ENCODE data around the gene TCP10L. TPM values are rescaled to one million over a fixed set of nuclear protein-coding genes. Genes with fewer than 3 reads are reported as not detected.

The TCP10L gene
- total RNA-seq, 4 donors from 2014 or later: 0.19 to 5.6 TPM; not detected in 2

DNA sequence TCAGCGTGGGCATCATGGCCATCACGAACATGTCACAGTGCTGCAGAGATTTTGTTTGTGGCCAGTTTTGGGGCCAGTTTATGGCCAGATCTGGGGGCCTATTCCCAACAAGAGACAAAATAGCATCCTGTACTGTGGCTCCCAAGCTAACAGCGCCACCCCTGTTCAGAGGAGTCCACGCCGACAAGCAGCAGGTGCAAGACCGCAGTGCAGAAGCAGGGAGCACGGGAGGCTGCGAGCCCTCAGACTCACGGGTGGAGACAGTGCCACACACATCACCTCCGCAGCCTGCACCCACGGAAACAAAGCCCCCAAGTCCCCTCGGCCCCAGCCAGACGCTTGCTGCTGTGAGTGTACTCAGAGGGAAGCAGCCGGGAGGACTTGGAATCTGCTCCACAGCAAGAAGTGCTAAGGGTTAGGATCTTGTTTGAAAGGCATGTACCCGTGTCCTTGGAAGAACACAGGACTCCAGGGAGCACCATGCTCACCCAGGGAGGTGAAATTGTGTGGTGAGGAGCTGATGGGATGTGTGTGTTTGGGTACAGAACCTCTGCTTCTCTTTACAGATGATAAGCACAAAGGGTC is 7.1 kb downstream of the TCP10L start:
- Histone ChIP-seq H3K27me3 (no peaks in the 10 kb centered on the region), H3K36me3 (no peaks in the 10 kb centered on the region), H3K4me1 (peaks cover 0 to under 1% (median 0%) of the 10 kb centered on the region in 3 donors), H3K27ac (no peak overlapping the region), H3K9me3 (no peaks in the 10 kb centered on the region), H3K4me3 (no peak overlapping the region)
- WGBS, 2 donors: 43 to 44% methylated on average over 3 to 7 of the region's 15 CpGs
- no peak for TF ChIP-seq POLR2A (IDR thresholded peaks at IDR 0.05)
- TF ChIP-seq, protein P1, sequence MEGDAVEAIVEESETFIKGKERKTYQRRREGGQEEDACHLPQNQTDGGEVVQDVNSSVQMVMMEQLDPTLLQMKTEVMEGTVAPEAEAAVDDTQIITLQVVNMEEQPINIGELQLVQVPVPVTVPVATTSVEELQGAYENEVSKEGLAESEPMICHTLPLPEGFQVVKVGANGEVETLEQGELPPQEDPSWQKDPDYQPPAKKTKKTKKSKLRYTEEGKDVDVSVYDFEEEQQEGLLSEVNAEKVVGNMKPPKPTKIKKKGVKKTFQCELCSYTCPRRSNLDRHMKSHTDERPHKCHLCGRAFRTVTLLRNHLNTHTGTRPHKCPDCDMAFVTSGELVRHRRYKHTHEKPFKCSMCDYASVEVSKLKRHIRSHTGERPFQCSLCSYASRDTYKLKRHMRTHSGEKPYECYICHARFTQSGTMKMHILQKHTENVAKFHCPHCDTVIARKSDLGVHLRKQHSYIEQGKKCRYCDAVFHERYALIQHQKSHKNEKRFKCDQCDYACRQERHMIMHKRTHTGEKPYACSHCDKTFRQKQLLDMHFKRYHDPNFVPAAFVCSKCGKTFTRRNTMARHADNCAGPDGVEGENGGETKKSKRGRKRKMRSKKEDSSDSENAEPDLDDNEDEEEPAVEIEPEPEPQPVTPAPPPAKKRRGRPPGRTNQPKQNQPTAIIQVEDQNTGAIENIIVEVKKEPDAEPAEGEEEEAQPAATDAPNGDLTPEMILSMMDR (IDR thresholded peaks at IDR 0.05): peak in 2 of 6 experiments; percentile 18 to 43
- intact Hi-C loops (cut with DNase I): no loop called here
- DNase-seq: no peak

GRCh38 chr21:32576011-32576410 is 9.3 kb downstream of the TCP10L start:
- no peak overlapping the region for H3K4me3 ChIP-seq
- intact Hi-C loops (cut with DNase I): no loop called here
- no peaks in the 10 kb centered on the region for H3K36me3 ChIP-seq
- no peaks in the 10 kb centered on the region for H3K9me3 ChIP-seq
- 87 to 92% methylated on average over 8 to 9 of the region's 11 CpGs for WGBS, 2 donors
- no peaks in the 10 kb centered on the region for H3K27me3 ChIP-seq
- DNase-seq: no peak
- TF ChIP-seq, protein P1 (IDR thresholded peaks at IDR 0.05): no peak
- no peak for TF ChIP-seq POLR2A (IDR thresholded peaks at IDR 0.05)
- no peak overlapping the region for H3K27ac ChIP-seq
- peaks cover 0 to 11% (median 0%) of the 10 kb centered on the region in 3 donors for H3K4me1 ChIP-seq

GRCh38 chr21:32574946-32575925 is 10.1 kb downstream of the TCP10L start:
- Histone ChIP-seq H3K4me1 (peaks cover 0 to 11% (median 0%) of the 10 kb centered on the region in 3 donors), H3K27ac (no peak overlapping the region), H3K4me3 (no peak overlapping the region), H3K9me3 (no peaks in the 10 kb centered on the region), H3K36me3 (no peaks in the 10 kb centered on the region), H3K27me3 (no peaks in the 10 kb centered on the region)
- intact Hi-C loops (cut with DNase I): no loop called here
- WGBS, 2 donors: 79 to 81% methylated on average over 9 to 18 of the region's 26 CpGs
- no peak for DNase-seq
- no peak for TF ChIP-seq POLR2A (IDR thresholded peaks at IDR 0.05)
- TF ChIP-seq, protein P1 (IDR thresholded peaks at IDR 0.05): no peak

DNA sequence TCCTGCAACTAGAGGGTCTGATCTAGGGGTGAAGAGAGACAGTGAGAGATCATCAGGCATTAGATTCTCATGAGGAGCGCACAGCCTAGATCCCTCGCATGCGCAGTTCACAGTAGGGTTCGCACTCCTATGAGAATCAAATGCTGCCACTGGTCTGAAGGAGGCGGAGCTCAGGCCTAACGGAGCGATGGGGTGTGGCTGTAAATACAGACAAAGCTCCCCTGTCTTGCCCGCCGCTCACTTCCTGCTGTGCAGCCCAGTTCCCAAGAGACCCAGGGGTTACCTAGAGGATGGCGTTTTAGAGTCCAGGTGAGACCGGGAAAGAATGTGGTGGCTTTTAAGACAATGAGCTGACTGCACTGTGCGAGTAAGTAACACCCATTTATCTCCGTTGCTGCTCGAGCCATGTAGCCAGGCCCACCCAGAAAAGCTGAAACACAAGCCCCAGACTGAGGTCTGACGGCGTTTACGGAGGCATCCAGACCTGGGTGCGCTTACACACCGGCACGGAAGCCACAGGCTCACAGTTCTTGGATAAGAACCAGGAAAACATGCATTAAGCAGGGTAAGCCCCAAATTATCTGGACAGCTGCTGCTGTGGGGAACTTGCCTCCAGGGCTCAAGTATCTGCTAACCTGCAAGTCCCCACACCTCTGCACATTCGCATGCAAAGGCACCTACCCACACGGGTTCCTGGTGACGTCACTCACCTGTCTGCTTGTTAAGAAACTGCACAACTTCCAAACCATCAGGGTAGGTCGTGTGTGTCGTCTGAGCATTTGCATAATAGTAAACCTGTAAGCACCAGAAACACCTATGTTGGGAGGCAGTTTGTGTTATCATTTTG is 12.5 kb downstream of the TCP10L start:
- Histone ChIP-seq H3K4me3 (peak overlapping the region in 3 of 4 donors; percentile 2 to 50 (median 5)), H3K36me3 (no peaks in the 10 kb centered on the region), H3K27me3 (no peaks in the 10 kb centered on the region), H3K9me3 (no peaks in the 10 kb centered on the region), H3K4me1 (peaks cover 0 to 31% (median 12%) of the 10 kb centered on the region in 3 donors), H3K27ac (peak overlapping the region in 3 of 4 donors; percentile 3 to 39 (median 16))
- DNase-seq: no peak
- TF ChIP-seq, protein P1 (IDR thresholded peaks at IDR 0.05): peak in 2 of 6 experiments; percentile 3 to 4
- no peak for TF ChIP-seq POLR2A (IDR thresholded peaks at IDR 0.05)
- WGBS, 2 donors: 36 to 52% methylated on average over 21 of the region's 25 CpGs
- intact Hi-C loops (cut with DNase I): no loop called here

All from esophagus squamous epithelium (tissue), 5 donors.